K562 (cell line): Measurements from ENCODE around the gene CS. TPM values are rescaled to one million over a fixed set of nuclear protein-coding genes. Genes with fewer than 3 reads are reported as not detected.

ENCODE experiments used
- BCL6 ChIP-seq: fragments of 250-450 bp; sonication (Bioruptor Pico); IDR thresholded peaks from 2 replicates; pipeline ENCODE4 v1.4.0; 2020
- CCNT2 ChIP-seq: IDR thresholded peaks from 2 replicates; pipeline ENCODE4 v1.6.1; 2011; ENCODE audit warnings: borderline replicate concordance, low read depth, mild to moderate bottlenecking, moderate library complexity, mixed read lengths, low read length; ENCODE audit not compliant: insufficient read length; ENCODE audit errors: extremely low read depth
- ELF1 ChIP-seq: fragments of 200-800 bp; sonication (Bioruptor generic); IDR thresholded peaks from 2 replicates; pipeline ENCODE4 v1.6.1; 2016; ENCODE audit warnings: missing genetic modification characterization, missing compliant biosample characterization
- ETS2 ChIP-seq: IDR thresholded peaks from 2 replicates; pipeline ENCODE4 v1.6.1; 2016; ENCODE audit warnings: borderline replicate concordance, missing genetic modification characterization, mild to moderate bottlenecking, moderate library complexity, missing compliant biosample characterization; ENCODE audit not compliant: poor library complexity, severe bottlenecking
- GATAD2A ChIP-seq: fragments of 450-650 bp; IDR thresholded peaks from 2 replicates; pipeline ENCODE4 v1.6.1; 2017
- HOXB6 ChIP-seq: fragments of 250-450 bp; sonication (Bioruptor Pico); IDR thresholded peaks from 2 replicates; pipeline ENCODE4 v1.5.1; 2022; ENCODE audit warnings: mild to moderate bottlenecking, borderline replicate concordance
- KDM5B ChIP-seq: fragments of 200-600 bp; sonication (generic); IDR thresholded peaks from 2 replicates; pipeline ENCODE4 v1.6.1; 2012; ENCODE audit warnings: low read depth, mild to moderate bottlenecking, moderate library complexity, low read length, control low read depth, inconsistent platforms; ENCODE audit not compliant: insufficient replicate concordance
- KHSRP ChIP-seq: fragments of 450-650 bp; IDR thresholded peaks from 2 replicates; pipeline ENCODE4 v1.6.1; 2017
- MTA1 ChIP-seq: fragments of 450-650 bp; IDR thresholded peaks from 2 replicates; pipeline ENCODE4 v1.6.1; 2017; ENCODE audit warnings: borderline replicate concordance
- NCOA6 ChIP-seq: fragments of 450-650 bp; IDR thresholded peaks from 2 replicates; pipeline ENCODE4 v1.6.1; 2017; ENCODE audit warnings: mild to moderate bottlenecking
- NFYB ChIP-seq: IDR thresholded peaks from 2 replicates; pipeline ENCODE4 v1.6.1; 2011; ENCODE audit warnings: mild to moderate bottlenecking, moderate library complexity; ENCODE audit not compliant: insufficient read length; ENCODE audit errors: extremely low read depth
- PHB2 ChIP-seq: fragments of 450-650 bp; IDR thresholded peaks from 2 replicates; pipeline ENCODE4 v1.6.1; 2017; ENCODE audit warnings: low read depth
- POLR2AphosphoS5 ChIP-seq: IDR thresholded peaks from 2 replicates; pipeline ENCODE4 v1.6.1; 2011; ENCODE audit warnings: mild to moderate bottlenecking, low read depth, low read length, moderate library complexity; ENCODE audit not compliant: control insufficient read depth, insufficient read depth
- RBM22 ChIP-seq: fragments of 200-400 bp; formaldehyde crosslinking; IDR thresholded peaks from 2 replicates; pipeline ENCODE4 v1.6.1; 2018; ENCODE audit warnings: low read length, low read depth; ENCODE audit not compliant: poor library complexity, severe bottlenecking
- SMC3 ChIP-seq: conservative IDR thresholded peaks from 2 replicates; pipeline ENCODE4 v1.6.1; 2011; ENCODE audit warnings: low read depth, low read length, improper control_type of control experiment; ENCODE audit not compliant: insufficient read depth
- TAF15 ChIP-seq: fragments of 200-400 bp; formaldehyde crosslinking; IDR thresholded peaks from 2 replicates; pipeline ENCODE4 v1.6.1; 2017; ENCODE audit warnings: mild to moderate bottlenecking, low read depth, low read length, moderate library complexity
- TAF9B ChIP-seq: fragments of 450-650 bp; IDR thresholded peaks from 2 replicates; pipeline ENCODE4 v1.6.1; 2018; ENCODE audit warnings: mild to moderate bottlenecking; ENCODE audit not compliant: partially characterized antibody
- TFE3 ChIP-seq: fragments of 450-650 bp; formaldehyde crosslinking; IDR thresholded peaks from 2 replicates; pipeline ENCODE4 v1.4.0; 2020; ENCODE audit warnings: mild to moderate bottlenecking, mixed read lengths
- YBX1 ChIP-seq: fragments of 450-650 bp; IDR thresholded peaks from 2 replicates; pipeline ENCODE4 v1.7.1; 2016; ENCODE audit warnings: mild to moderate bottlenecking
- ZEB2 ChIP-seq: fragments of 450-650 bp; IDR thresholded peaks from 2 replicates; pipeline ENCODE4 v1.6.1; 2016
- ZFP36 ChIP-seq: fragments of 150-350 bp; IDR thresholded peaks from 2 replicates; pipeline ENCODE4 v1.6.1; 2018; ENCODE audit warnings: low read length, low read depth; ENCODE audit not compliant: partially characterized antibody
- ZKSCAN8 ChIP-seq: fragments of 200-800 bp; sonication (Bioruptor generic); IDR thresholded peaks from 2 replicates; pipeline ENCODE4 v1.6.1; 2016; ENCODE audit warnings: missing genetic modification characterization, missing compliant biosample characterization
- ZNF197 ChIP-seq: fragments of 200-800 bp; sonication (Bioruptor generic); IDR thresholded peaks from 2 replicates; pipeline ENCODE4 v1.6.1; 2016; ENCODE audit warnings: low read depth, missing genetic modification characterization, missing compliant biosample characterization
- ZNF408 ChIP-seq: fragments of 250-450 bp; sonication (Bioruptor Pico); IDR thresholded peaks from 2 replicates; pipeline ENCODE4 v1.4.0; 2020; ENCODE audit warnings: low read depth, mild to moderate bottlenecking, moderate library complexity
- polyA plus RNA-seq, 8 experiments: library from polyadenylated mRNA; depleted of rRNA in 4 of 8; stranded (reverse) in 5 of 8; unstranded in 3 of 8; fragments of >200 nt; fragmentation: Nextera tagmentation in 2 of 8; fragmentation: Illumina TruSeq in 1 of 8; extraction: Ambion mirVana in 2 of 8; extraction: Trizol in 1 of 8; gene quantifications; 2 replicates each; pipeline versions ENCODE4 v1.2.1 to v1.2.3, GENCODE V29; 2011 to 2014; ENCODE audit warnings: inconsistent platforms in 1 of 8, missing spikeins in 1 of 8
- total RNA-seq, 7 experiments: library from RNA; depleted of rRNA in 6 of 7; stranded (reverse); fragments of >200 nt in 6 of 7; fragmentation: Illumina TruSeq in 2 of 7; extraction: Trizol in 2 of 7; gene quantifications; 2 replicates each; pipeline versions ENCODE4 v1.2.1 to v1.2.3, GENCODE V29; 2011 to 2021; ENCODE audit warnings: low replicate concordance in 1 of 7
- TF ChIP-seq, protein P1 (sequence below): fragments of 450-650 bp; IDR thresholded peaks from one replicate; pipeline ENCODE4 v1.6.1; 2018; ENCODE audit warnings: mild to moderate bottlenecking, moderate library complexity; ENCODE audit not compliant: partially characterized antibody
- TF ChIP-seq, protein P2 (sequence below), 2 experiments: fragments of 450-650 bp; IDR thresholded peaks; 2 replicates each; pipeline ENCODE4 v1.6.1; 2016

CS gene
- total and polyA plus RNA-seq, 9 of the 15 experiments (the other 6 are each of a cell fraction or from before 2014, with no cell fraction given): 99.9 to 390 (median 149) TPM

DNA sequence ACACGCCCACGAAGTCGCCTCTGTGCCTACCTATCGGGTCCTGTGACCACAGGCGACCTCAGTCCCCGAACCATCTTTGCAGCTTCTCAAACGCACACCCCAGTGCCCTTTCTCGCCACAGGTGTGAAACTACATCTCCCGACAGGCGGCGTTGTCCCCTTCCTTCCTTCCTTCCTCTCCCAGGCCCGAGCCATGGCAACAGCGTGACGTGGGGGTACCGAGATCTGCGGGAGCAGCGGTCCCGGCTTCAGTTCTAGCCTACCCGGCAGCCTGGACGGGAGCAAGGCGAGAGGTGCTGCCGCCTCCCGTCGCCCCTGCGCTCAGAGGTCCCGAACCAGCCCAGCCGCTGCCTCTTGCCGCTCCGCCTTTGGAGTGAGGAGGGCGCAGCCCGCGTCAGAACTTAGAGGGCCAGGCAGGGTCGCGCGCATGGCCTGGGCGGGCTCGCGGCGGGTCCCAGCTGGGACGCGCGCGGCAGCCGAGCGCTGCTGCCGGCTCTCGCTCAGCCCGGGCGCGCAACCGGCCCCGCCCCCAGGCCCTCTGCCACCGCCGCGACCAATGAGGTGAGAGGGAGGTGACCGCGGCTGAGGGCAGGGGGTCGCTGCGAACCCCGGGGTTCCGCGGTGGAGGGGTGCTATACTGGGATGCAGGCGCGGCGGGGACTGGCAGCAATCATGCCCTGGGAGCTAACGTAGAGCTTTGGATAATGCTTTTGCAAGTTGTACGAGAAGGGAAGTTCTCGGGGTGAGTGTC, 33.3 kb downstream of the CS start, which contains the start of gene COQ10A (continued):
- TF ChIP-seq, protein P1, sequence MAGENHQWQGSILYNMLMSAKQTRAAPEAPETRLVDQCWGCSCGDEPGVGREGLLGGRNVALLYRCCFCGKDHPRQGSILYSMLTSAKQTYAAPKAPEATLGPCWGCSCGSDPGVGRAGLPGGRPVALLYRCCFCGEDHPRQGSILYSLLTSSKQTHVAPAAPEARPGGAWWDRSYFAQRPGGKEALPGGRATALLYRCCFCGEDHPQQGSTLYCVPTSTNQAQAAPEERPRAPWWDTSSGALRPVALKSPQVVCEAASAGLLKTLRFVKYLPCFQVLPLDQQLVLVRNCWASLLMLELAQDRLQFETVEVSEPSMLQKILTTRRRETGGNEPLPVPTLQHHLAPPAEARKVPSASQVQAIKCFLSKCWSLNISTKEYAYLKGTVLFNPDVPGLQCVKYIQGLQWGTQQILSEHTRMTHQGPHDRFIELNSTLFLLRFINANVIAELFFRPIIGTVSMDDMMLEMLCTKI: no peak
- TF ChIP-seq GATAD2A (no peak), NCOA6 (no peak), TAF15 (no peak), ZNF197 (CRISPR knock-in tag) (no peak), YBX1 (no peak), MTA1 (peak; percentile 21; the same call in 1 of the 2 replicates), ZFP36 (no peak), SMC3 (peak; percentile 24; the same call in 1 of the 2 replicates), ETS2 (no peak), TFE3 (CRISPR knock-in tag) (no peak), BCL6 (CRISPR knock-in tag) (no peak), PHB2 (no peak), ZNF408 (no peak), RBM22 (peak; percentile 64), NFYB (peak; percentile 40), HOXB6 (CRISPR knock-in tag) (no peak), TAF9B (no peak), ZEB2 (peak; percentile 87), ELF1 (tag) (peak; percentile 71), POLR2AphosphoS5 (peak; percentile 40; the same call in 1 of the 2 replicates), ZKSCAN8 (no peak), KDM5B (peak; percentile 84), KHSRP (no peak), CCNT2 (peak; percentile 75)
- TF ChIP-seq, protein P2, sequence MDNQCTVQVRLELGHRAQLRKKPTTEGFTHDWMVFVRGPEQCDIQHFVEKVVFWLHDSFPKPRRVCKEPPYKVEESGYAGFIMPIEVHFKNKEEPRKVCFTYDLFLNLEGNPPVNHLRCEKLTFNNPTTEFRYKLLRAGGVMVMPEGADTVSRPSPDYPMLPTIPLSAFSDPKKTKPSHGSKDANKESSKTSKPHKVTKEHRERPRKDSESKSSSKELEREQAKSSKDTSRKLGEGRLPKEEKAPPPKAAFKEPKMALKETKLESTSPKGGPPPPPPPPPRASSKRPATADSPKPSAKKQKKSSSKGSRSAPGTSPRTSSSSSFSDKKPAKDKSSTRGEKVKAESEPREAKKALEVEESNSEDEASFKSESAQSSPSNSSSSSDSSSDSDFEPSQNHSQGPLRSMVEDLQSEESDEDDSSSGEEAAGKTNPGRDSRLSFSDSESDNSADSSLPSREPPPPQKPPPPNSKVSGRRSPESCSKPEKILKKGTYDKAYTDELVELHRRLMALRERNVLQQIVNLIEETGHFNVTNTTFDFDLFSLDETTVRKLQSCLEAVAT (IDR thresholded peaks at IDR 0.05): no peak; a peak in 1 of 4 replicates
